ENCODE measurements around the gene CPNE9. TPM values are rescaled to one million over a fixed set of nuclear protein-coding genes. Genes with fewer than 3 reads are reported as not detected.
A peak's percentile ranks its signal among the peaks of the same experiment; 100 is the strongest.

The CPNE9 gene
- total RNA-seq, 1 donor from 2014 or later, result 1.3 TPM

DNA sequence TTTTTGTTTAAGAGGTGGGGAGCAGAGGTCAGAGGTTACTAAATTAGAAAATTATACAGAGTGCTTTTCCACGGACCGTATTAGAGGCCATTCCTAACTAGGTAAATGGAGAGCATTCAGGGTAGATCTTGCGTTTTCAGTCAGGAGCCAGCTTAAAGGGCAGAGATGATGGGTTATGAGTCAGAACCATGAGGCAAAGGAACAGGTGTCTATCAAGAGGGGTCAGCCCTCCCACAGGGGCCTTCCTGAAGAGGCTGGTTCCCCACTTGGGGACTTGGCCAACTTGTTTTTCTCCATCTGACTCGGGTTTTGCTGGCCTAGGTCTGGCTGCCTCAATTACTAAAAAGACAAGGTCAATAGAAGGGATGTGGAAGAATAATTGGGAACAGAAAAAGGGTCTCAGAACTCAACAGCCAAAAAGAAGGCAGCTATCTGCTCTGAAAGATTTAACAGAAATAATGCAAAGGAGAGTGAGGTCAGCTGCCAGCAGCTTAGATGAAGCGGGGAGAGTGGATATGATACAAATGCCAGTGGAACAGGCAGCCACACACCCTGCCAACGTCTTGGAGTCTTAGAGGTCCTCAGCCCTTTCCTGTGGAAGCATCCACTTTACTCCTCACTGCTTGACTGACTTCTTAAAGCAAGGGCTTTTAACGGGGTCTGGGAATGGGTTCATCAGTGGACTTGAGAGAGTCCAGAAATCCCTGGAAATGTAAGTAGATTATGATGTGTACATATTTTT lies 36.8 kb upstream of the CPNE9 start:
- H3K27me3 Mint-ChIP-seq (ENCODE audit: low read depth), result no peaks in the 10 kb centered on the region
- TF ChIP-seq, protein P1, sequence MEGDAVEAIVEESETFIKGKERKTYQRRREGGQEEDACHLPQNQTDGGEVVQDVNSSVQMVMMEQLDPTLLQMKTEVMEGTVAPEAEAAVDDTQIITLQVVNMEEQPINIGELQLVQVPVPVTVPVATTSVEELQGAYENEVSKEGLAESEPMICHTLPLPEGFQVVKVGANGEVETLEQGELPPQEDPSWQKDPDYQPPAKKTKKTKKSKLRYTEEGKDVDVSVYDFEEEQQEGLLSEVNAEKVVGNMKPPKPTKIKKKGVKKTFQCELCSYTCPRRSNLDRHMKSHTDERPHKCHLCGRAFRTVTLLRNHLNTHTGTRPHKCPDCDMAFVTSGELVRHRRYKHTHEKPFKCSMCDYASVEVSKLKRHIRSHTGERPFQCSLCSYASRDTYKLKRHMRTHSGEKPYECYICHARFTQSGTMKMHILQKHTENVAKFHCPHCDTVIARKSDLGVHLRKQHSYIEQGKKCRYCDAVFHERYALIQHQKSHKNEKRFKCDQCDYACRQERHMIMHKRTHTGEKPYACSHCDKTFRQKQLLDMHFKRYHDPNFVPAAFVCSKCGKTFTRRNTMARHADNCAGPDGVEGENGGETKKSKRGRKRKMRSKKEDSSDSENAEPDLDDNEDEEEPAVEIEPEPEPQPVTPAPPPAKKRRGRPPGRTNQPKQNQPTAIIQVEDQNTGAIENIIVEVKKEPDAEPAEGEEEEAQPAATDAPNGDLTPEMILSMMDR (conservative IDR thresholded peaks at IDR 0.05), result no peak

DNA sequence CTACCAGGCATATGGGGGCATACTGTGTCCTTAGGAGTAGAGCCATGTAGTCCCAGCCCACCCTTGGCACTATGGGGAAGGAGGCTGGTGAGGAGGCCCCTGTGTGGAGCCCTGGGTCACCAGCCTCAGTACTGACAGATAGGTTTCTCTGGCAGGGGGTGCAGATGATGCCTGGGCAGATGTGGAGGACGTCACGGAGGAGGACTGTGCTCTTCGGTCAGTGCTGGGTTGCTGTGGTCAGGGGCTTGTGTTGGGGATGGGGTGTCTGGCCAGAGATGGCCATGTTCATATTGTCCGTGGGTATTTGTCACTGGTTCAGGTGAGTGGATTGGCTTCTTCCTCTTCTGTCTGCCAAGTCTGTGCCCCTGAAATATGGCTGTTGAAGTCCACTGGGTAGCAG lies 34.4 kb upstream of the CPNE9 start:
- Mint-ChIP-seq H3K27ac (ENCODE audit: unreplicated experiment) (no peak overlapping the region), H3K4me1 (no peaks in the 10 kb centered on the region), H3K27me3 (ENCODE audit: low read depth) (no peaks in the 10 kb centered on the region), H3K36me3 (ENCODE audit: low read depth) (peaks cover 12% of the 10 kb centered on the region), H3K9me3 (no peaks in the 10 kb centered on the region), H3K4me3 (no peak overlapping the region)
- TF ChIP-seq, protein P1 (conservative IDR thresholded peaks at IDR 0.05), result no peak
- no peak for DNase-seq (ENCODE audit: low read depth, low spot score)

More for the DNA sequence above, 36.8 kb upstream of the CPNE9 start:
- Mint-ChIP-seq H3K27ac (ENCODE audit: unreplicated experiment) (no peak overlapping the region), H3K36me3 (ENCODE audit: low read depth) (peaks cover 21% of the 10 kb centered on the region), H3K9me3 (no peaks in the 10 kb centered on the region), H3K4me3 (no peak overlapping the region), H3K4me1 (no peaks in the 10 kb centered on the region)
- no peak for DNase-seq (ENCODE audit: low read depth, low spot score)

DNA sequence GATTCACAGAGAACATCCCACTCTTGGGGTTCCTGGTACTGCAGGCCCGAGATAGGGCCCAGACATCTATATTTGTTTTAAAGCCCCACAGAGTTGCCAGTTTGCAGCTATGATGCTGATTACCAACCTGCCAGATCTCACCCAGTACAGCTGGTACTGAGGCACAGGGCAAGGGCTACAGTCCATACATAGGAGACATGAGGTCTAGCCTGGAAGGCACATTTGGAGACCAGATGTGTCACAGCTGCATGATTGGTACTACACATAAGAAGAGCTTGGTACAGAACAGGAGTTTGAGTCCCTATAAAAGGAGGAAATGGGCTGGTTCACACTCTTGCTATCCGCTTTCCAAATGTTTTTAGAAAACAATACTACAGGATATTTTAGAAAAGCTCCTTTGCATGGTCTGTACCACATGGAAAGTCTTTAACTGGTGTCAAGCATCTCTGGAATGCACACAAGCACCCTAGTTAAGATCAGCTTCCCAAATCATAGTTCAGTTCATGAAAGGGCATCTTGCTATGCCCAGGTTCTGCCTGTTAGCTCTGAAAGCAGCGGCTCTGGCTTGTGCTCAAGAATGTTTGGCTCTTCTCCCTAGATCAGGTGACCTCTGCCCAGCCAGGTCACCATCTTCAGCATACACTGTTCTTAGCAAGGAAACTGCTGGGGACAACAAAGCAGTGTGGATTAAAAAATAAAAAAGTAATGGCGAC lies 33.8 kb upstream of the CPNE9 start:
- peak overlapping the region; percentile 62 for H3K27ac Mint-ChIP-seq (ENCODE audit: unreplicated experiment)

DNA sequence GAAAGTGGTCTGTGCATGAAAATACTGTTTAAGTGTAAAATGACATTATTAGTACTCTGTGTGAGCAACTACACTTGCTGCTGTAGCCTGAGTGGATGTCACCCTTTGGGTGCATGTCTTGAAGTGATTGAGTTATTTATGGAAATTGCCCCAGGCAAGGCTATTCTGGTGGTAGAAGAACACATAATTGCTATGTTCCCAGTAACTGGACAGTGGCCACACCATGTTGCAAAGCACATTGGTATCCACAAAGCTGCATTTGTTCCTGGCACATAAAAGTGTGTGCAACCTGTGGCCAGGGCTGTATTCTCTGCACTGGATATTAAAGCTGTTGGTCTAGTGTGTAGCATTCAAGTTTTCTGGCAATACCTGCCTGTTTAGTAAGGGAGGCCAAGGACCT lies 30.6 kb upstream of the CPNE9 start:
- no peak overlapping the region for H3K27ac Mint-ChIP-seq (ENCODE audit: unreplicated experiment)
- no peaks in the 10 kb centered on the region for H3K4me1 Mint-ChIP-seq
- H3K27me3 Mint-ChIP-seq (ENCODE audit: low read depth), result no peaks in the 10 kb centered on the region
- H3K4me3 Mint-ChIP-seq, result no peak overlapping the region
- TF ChIP-seq, protein P1 (conservative IDR thresholded peaks at IDR 0.05), result no peak
- no peak for DNase-seq (ENCODE audit: low read depth, low spot score)
- H3K9me3 Mint-ChIP-seq, result no peaks in the 10 kb centered on the region
- peaks cover 5% of the 10 kb centered on the region for H3K36me3 Mint-ChIP-seq (ENCODE audit: low read depth)

More for the DNA sequence above, 33.8 kb upstream of the CPNE9 start:
- TF ChIP-seq, protein P1 (conservative IDR thresholded peaks at IDR 0.05), result no peak
- DNase-seq (ENCODE audit: low read depth, low spot score), result no peak
- no peaks in the 10 kb centered on the region for H3K27me3 Mint-ChIP-seq (ENCODE audit: low read depth)
- H3K36me3 Mint-ChIP-seq (ENCODE audit: low read depth), result peaks cover 9% of the 10 kb centered on the region
- no peaks in the 10 kb centered on the region for H3K9me3 Mint-ChIP-seq
- H3K4me1 Mint-ChIP-seq, result no peaks in the 10 kb centered on the region
- H3K4me3 Mint-ChIP-seq, result no peak overlapping the region

DNA sequence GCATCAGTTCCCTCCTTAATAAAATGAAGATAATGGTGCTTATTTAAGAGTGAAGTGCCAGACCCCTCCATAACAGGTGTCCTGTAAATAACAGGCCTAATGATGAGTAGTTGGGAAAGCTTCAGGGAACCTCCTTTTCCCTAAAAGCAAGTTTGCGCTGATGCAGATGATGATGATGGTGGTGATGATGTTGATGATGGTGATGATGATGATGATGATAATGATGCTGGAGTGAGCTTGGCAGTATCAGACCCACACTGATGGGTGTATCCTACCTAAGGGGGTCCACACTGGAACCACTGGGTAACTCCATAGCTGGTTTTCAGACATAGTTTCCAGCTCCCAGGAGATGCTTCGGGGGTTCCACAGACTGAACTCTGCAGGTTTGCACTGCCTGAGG lies 29.9 kb upstream of the CPNE9 start:
- Mint-ChIP-seq H3K9me3 (no peaks in the 10 kb centered on the region), H3K4me1 (no peaks in the 10 kb centered on the region), H3K4me3 (no peak overlapping the region), H3K36me3 (ENCODE audit: low read depth) (peaks cover 2% of the 10 kb centered on the region), H3K27ac (ENCODE audit: unreplicated experiment) (no peak overlapping the region), H3K27me3 (ENCODE audit: low read depth) (no peaks in the 10 kb centered on the region)
- DNase-seq (ENCODE audit: low read depth, low spot score), result no peak
- TF ChIP-seq, protein P1 (conservative IDR thresholded peaks at IDR 0.05), result no peak

All from neural crest cell (in vitro differentiated cells).